ENCODE data around the gene SLC24A1.
"Not testable (repeated sequence)": the region's sequence is repeated elsewhere in the genome, so short reads cannot be mapped to it uniquely, and the experiment has no call there.

SLC24A1 gene

DNA sequence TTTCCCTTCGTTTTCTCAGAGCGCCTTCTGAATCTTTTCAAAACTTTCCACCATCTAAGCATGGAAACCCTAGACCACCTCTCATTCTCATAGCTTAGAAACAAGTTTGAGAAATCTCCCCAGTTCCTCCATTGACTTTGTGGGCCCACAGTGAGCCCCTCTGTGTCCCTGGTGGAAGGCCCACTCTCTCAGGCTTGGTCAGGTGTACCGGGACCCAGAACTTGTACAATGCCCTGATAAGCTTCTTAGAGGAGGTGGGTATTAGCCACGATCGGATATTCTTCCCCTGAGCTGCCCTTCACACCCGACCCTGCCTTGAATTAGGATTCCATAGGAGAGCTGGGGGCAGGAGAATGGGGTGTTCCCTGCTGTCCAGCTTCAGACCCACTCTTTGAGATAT, at the start of gene SLC24A1:
SLC24A1 (plus strand) TSS at position 301 of the 400 bp plus-strand sequence. CDS start 2,143 bp downstream, outside the sequence.
- DNase-seq (ENCODE audit: low spot score): no peak

- no peak for DNase-seq (ENCODE audit: low spot score)
Observed at GRCh38 chr15:65571971-65572370, 49.8 kb upstream of the SLC24A1 start.

GRCh38 chr15:65576664-65577063, 45.1 kb upstream of the SLC24A1 start:
- DNase-seq (ENCODE audit: low spot score): peak; percentile 20

GRCh38 chr15:65577129-65577996, 44.4 kb upstream of the SLC24A1 start:
- no peak for DNase-seq (ENCODE audit: low spot score)

DNA sequence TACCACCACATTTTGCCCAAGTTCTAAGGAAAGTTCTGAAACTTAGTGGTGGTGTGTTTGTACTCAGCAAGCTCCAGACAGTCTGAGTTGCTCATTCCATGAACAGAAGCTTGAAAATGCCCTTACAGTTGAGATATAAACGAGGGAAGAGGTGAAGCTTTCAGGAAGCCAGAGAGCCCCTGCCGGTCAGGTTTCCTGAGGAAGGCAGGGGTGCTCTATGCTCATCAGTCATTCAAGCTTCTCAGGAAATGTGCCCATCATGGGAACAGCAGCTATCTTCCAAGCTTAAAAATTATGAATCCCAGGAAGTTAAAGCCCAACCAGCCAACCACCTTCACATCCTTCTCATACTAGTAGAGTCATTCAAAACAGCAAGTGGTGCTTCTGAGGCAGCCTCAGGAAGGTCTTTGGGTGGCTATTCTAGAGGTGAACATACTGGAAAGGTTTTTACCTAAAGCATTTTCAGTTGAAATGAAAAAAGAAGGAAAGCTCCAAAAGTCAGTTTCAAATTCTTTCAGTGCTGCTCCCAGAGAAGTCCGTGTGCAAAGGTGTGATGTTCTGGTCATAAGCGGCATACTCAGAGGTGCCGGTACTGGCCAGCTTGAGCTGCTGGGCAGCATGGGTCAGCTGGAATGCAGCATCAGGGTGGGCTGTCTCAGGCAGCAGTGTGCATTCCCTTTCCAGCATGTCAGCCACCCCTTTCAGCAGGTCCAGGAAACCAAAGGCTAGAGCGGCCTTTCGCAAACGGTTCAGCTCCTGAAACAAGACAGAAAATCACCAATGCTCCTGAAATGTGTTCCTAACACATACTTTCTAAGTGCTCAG, 42.6 kb upstream of the SLC24A1 start:
- DNase-seq (ENCODE audit: low spot score): no peak

DNA sequence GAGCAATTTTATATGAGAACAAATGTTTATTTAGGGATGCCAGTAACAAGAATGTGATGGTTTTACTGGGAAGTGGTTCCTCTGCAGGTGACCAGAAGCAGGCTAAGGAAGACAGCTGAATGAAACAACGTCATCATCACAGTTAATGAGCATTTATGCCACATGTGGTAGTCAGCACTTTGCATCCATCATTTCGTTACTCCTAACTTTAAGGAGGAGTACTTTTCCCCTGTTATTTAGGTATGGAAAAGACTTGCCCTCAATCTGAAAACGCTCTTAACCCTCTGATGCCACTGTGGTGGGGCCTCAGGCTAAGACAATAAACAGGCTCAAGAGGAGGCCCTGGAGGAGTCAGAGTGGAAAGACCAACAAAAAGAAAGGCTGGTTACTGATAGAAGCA, 42.0 kb upstream of the SLC24A1 start:
- DNase-seq (ENCODE audit: low spot score): no peak

GRCh38 chr15:65580287-65580686, 41.5 kb upstream of the SLC24A1 start:
- DNase-seq (ENCODE audit: low spot score): peak; percentile 72

DNA sequence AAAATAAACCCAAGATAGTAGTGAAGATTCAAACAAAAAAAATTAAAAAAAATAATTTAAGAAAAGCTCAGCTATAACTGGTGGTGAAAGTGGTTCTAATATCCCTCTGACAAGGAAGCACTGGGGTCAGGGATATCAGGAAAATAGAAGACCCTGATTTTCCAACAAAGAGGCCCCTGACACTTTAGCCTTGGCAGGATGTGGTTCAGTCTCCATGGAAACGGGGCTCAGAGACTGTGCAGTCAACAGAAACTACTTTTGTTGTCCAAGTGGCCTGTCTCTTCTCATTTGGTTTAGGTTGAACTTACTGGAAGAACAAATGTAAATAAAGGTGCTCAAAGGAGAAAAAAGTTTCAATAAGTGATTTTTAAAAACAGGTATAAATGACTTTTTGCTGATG, 38.0 kb upstream of the SLC24A1 start:
- no peak for DNase-seq (ENCODE audit: low spot score)

DNA sequence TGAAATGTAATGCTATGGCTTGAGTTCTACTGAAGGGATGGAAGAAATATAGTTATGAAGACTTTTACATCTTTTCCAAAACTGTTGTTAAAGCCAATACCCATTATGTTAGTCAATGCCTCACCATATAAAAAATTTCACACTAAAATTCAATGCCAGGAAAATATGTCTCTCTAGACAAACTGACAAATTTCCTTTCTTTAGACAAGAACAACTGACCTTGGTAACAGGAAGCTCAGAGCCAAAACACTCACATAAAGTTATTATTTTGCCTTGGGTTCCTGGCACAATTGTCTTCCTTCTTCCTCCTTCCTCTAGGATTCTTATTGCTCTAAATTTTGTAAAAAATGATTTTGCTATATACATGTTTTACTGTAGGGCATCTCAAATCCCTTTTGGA, 37.5 kb upstream of the SLC24A1 start:
- no peak for DNase-seq (ENCODE audit: low spot score)

GRCh38 chr15:65587094-65587493, 34.6 kb upstream of the SLC24A1 start:
- no peak for DNase-seq (ENCODE audit: low spot score)

DNA sequence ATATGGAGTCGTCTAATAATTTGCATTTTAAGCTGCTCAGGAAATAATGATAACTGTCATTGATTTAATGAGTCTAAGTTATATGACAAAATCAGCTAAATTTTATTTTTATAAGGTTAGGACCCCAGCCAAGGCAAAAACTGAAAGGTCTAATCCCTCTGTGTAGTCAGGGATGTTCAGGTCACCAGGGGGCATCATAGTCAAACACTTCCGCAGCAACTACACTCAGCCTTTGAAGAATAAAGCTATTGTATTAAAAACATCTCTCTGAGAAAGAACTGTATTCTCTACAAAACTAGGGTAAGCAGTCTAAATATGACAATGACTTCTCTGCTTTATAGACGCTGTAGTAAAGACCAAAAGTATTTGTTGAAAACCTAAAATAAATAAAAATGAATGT, 25.8 kb upstream of the SLC24A1 start:
- no peak for DNase-seq (ENCODE audit: low spot score)

DNA sequence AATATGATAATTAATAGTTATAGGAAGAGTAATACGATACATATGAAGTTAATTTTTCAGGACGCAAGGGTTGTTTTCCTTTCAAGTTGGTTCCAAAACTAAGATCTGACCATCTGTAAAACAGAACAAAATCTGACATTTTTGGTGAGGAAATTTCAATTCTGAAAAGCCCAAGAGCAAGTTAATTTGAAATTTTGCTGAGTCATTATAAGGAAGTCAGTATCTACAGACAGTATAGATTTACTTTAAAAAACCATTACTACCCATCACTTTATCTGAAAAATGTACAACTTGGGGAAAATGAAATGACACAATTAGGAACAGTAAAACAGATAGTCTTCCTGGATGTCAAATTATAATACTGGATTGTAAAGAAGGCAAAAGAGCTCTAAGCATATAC, 23.3 kb upstream of the SLC24A1 start:
- DNase-seq (ENCODE audit: low spot score): no peak

DNA sequence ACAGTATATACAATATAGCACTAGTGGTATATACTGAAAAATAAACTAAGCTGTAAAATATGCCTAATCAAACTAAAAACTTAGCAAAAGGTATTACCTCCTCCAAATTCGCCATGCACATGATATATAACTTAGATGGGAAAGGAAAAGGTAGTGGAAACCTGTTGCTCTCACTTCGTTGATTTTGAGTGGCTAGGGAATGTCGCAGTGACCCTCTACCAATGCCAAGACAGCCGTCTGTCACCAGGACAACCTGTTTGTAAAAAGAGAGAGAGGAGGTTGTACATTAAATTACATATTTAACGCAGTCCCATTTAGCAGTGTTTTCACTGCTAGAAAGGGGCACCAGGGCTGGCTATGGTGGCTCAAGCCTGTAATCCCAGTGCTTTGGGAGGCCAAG, 22.1 kb upstream of the SLC24A1 start:
- no peak for DNase-seq (ENCODE audit: low spot score)

- DNase-seq (ENCODE audit: low spot score): no peak
Observed at GRCh38 chr15:65603134-65603533, 18.6 kb upstream of the SLC24A1 start.

- no peak for DNase-seq (ENCODE audit: low spot score)
Observed at GRCh38 chr15:65603559-65603958, 18.2 kb upstream of the SLC24A1 start.

GRCh38 chr15:65610871-65611718, 10.6 kb upstream of the SLC24A1 start, which contains the start of gene INTS14:
Gene INTS14, minus strand, starts transcription at chr15:65611131. Its CDS starts 3,751 bp downstream, at chr15:65607380.
- DNase-seq (ENCODE audit: low spot score): peak; percentile 99

GRCh38 chr15:65611888-65612615, 9.7 kb upstream of the SLC24A1 start:
- DNase-seq (ENCODE audit: low spot score): no peak

DNA sequence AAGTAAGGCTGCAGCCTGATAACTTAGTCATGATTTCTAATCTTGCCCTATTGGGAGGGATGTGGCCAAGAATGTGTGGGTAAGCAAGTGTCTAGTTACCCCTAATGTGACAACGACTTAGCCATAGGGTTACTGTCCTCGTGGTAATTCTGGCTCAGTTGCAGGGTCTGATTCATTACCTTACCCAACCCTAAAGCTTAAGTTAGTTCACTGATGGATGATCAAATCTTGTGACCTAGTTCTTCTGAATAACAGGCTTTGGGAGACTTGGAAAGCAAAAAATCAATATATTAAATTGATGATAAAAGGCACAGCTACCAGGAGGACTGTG, 9.2 kb upstream of the SLC24A1 start:
- DNase-seq (ENCODE audit: low spot score): peak; percentile 11

DNA sequence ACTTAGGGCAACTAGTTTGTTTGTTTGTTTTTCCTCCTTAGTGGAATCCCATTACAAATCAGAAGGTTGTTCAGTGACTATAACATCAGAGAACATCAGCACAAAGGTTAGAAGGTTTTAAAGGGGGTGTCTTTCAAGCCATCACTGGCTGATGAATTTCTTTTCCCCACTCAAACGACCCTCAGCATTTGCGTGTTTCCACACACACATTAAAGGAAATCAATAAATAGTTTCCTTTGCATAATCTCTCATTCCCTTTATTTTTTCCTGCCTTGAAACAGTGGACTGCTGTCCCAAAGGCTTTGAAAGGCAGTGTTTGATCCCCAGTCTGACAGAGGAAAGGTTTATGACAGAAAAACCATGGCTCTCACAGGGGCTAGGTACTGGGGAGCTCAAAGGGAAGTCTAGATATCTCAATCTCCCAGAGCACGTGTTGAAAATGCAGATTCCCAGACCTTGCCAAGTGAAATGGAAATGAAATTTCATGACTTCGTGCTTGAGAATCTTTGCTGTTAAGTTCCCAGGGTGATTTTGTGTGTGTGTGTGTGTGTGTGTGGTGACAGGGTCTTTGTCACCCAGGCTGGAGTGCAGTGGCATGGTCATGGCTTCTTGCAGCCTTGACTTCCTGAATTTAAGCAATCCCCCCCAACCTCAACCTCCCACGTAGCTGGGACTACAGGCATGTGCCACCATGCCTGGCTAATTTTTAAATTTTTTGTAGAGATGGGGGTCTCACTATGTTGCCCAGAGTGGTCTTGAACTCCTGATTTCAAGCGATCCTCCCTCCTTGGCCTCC, 8.6 kb upstream of the SLC24A1 start:
- no peak for DNase-seq (ENCODE audit: low spot score)

- not testable (repeated sequence) for DNase-seq (ENCODE audit: low spot score)
Observed at GRCh38 chr15:65615887-65616286, 5.9 kb upstream of the SLC24A1 start.
